WTC11 (cell line): Measurements from ENCODE around the gene IRF2. TPM values are rescaled to one million over a fixed set of nuclear protein-coding genes. Genes with fewer than 3 reads are reported as not detected.

ENCODE experiments used
- ATAC-seq: fragments of 200-7000 bp; cut with Tn5 transposase; 2 replicates; pipeline ENCODE4 v1.10.0; 2021; ENCODE audit warnings: mild to moderate bottlenecking, moderate library complexity
- CTCF ChIA-PET: fragments of 300-600 bp; sonication (Branson Sonifier 250); formaldehyde crosslinking; loops from one replicate; lab custom pipeline; 2021; ENCODE audit warnings: antibody characterized with exemption; lab: Charles Lee
- POLR2A ChIA-PET: fragments of 350-600 bp; sonication (Branson Sonifier 250); formaldehyde crosslinking; loops from one replicate; lab custom pipeline; 2021; ENCODE audit warnings: antibody characterized with exemption; lab: Charles Lee
- DNase-seq: peaks from one replicate; pipeline ENCODE4 v3.0.0; 2021; ENCODE audit warnings: low spot score
- H3K27ac Mint-ChIP-seq: 2 replicates; pipeline ENCODE4 v1.8.0; 2021; ENCODE audit warnings: mixed read lengths
- H3K27me3 Mint-ChIP-seq: 2 replicates; pipeline ENCODE4 v1.8.0; 2021; ENCODE audit warnings: low read depth, mild to moderate bottlenecking, moderate library complexity, mixed read lengths
- H3K36me3 Mint-ChIP-seq: 2 replicates; pipeline ENCODE4 v1.8.0; 2021; ENCODE audit warnings: mixed read lengths
- H3K4me1 Mint-ChIP-seq: 2 replicates; pipeline ENCODE4 v1.8.0; 2022; ENCODE audit warnings: mixed read lengths
- H3K4me3 Mint-ChIP-seq: 2 replicates; pipeline ENCODE4 v1.8.0; 2021; ENCODE audit warnings: mild to moderate bottlenecking, moderate library complexity, mixed read lengths
- H3K9me3 Mint-ChIP-seq: 2 replicates; pipeline ENCODE4 v1.8.0; 2021; ENCODE audit warnings: mixed read lengths
- EMX1 ChIP-seq: fragments of 250-450 bp; sonication (Bioruptor Pico); IDR thresholded peaks from 2 replicates; pipeline ENCODE4 v1.8.0; 2021; ENCODE audit warnings: mild to moderate bottlenecking
- ESRRA ChIP-seq: sonication (generic); formaldehyde crosslinking; IDR thresholded peaks from 2 replicates; pipeline ENCODE4 v1.8.1; 2022; ENCODE audit warnings: mild to moderate bottlenecking, missing genetic modification reagents, borderline replicate concordance
- FOXP1 ChIP-seq: sonication (generic); formaldehyde crosslinking; IDR thresholded peaks from 2 replicates; pipeline ENCODE4 v1.8.0; 2022; ENCODE audit warnings: missing genetic modification reagents, mild to moderate bottlenecking, moderate library complexity, borderline replicate concordance
- IRF2 ChIP-seq: sonication (generic); formaldehyde crosslinking; IDR thresholded peaks from 2 replicates; pipeline ENCODE4 v1.8.0; 2022; ENCODE audit warnings: low read depth, missing genetic modification reagents, borderline replicate concordance
- MYBL2 ChIP-seq: sonication (generic); formaldehyde crosslinking; IDR thresholded peaks from 2 replicates; pipeline ENCODE4 v1.8.1; 2023; ENCODE audit warnings: mild to moderate bottlenecking, moderate library complexity, missing genetic modification reagents
- SMAD4 ChIP-seq: sonication (generic); formaldehyde crosslinking; IDR thresholded peaks from 2 replicates; pipeline ENCODE4 v1.8.0; 2022; ENCODE audit warnings: mild to moderate bottlenecking, missing genetic modification reagents
- TCF7 ChIP-seq: sonication (generic); formaldehyde crosslinking; IDR thresholded peaks from 2 replicates; pipeline ENCODE4 v1.8.0; 2022; ENCODE audit warnings: mild to moderate bottlenecking, low read depth, missing genetic modification reagents, moderate library complexity
- ZNF121 ChIP-seq: sonication (generic); formaldehyde crosslinking; IDR thresholded peaks from 2 replicates; pipeline ENCODE4 v1.8.0; 2023; ENCODE audit warnings: missing genetic modification reagents
- ZNF138 ChIP-seq: sonication (generic); formaldehyde crosslinking; conservative IDR thresholded peaks from 2 replicates; pipeline ENCODE4 v1.8.1; 2022; ENCODE audit warnings: mild to moderate bottlenecking, moderate library complexity, missing genetic modification reagents
- ZNF423 ChIP-seq: fragments of 250-450 bp; sonication (Bioruptor Pico); IDR thresholded peaks from 2 replicates; pipeline ENCODE4 v2.1.2; 2022; ENCODE audit warnings: mild to moderate bottlenecking, moderate library complexity
- total RNA-seq: library from RNA; stranded (reverse); gene quantifications from 3 replicates; pipeline ENCODE4 v1.2.3, GENCODE V29; 2021
- TF ChIP-seq, protein P1 (sequence below): sonication (generic); formaldehyde crosslinking; IDR thresholded peaks from 2 replicates; pipeline ENCODE4 v1.8.1; 2023; ENCODE audit warnings: mild to moderate bottlenecking, missing genetic modification reagents, moderate library complexity
- TF ChIP-seq, protein P2 (sequence below): sonication (generic); formaldehyde crosslinking; IDR thresholded peaks from 2 replicates; pipeline ENCODE4 v1.8.0; 2022; ENCODE audit warnings: mild to moderate bottlenecking, missing genetic modification reagents
- TF ChIP-seq, protein P3 (sequence below): sonication (generic); formaldehyde crosslinking; IDR thresholded peaks from 2 replicates; pipeline ENCODE4 v1.8.1; 2022; ENCODE audit warnings: mild to moderate bottlenecking, missing genetic modification reagents, moderate library complexity, borderline replicate concordance
- TF ChIP-seq, protein P4 (sequence below): sonication (generic); formaldehyde crosslinking; IDR thresholded peaks from 2 replicates; pipeline ENCODE4 v1.8.0; 2022; ENCODE audit warnings: mild to moderate bottlenecking, missing genetic modification reagents
- TF ChIP-seq, protein P5 (sequence below): sonication (generic); formaldehyde crosslinking; IDR thresholded peaks from 2 replicates; pipeline ENCODE4 v1.8.0; 2023; ENCODE audit warnings: missing genetic modification reagents, mild to moderate bottlenecking, borderline replicate concordance
- TF ChIP-seq, protein P6 (sequence below): sonication (generic); formaldehyde crosslinking; IDR thresholded peaks from 2 replicates; pipeline ENCODE4 v1.8.1; 2023; ENCODE audit warnings: mild to moderate bottlenecking, moderate library complexity, missing genetic modification reagents
- TF ChIP-seq, protein P7 (sequence below): fragments of 250-450 bp; sonication (Bioruptor Pico); IDR thresholded peaks from 2 replicates; pipeline ENCODE4 v1.9.0; 2021; ENCODE audit warnings: mild to moderate bottlenecking
- TF ChIP-seq, protein P8 (sequence below): sonication (generic); formaldehyde crosslinking; IDR thresholded peaks from 2 replicates; pipeline ENCODE4 v1.8.1; 2022; ENCODE audit warnings: mild to moderate bottlenecking, moderate library complexity, missing genetic modification reagents

Gene IRF2
- total RNA-seq, 1 experiment from 2014 or later: 11.8 TPM

DNA sequence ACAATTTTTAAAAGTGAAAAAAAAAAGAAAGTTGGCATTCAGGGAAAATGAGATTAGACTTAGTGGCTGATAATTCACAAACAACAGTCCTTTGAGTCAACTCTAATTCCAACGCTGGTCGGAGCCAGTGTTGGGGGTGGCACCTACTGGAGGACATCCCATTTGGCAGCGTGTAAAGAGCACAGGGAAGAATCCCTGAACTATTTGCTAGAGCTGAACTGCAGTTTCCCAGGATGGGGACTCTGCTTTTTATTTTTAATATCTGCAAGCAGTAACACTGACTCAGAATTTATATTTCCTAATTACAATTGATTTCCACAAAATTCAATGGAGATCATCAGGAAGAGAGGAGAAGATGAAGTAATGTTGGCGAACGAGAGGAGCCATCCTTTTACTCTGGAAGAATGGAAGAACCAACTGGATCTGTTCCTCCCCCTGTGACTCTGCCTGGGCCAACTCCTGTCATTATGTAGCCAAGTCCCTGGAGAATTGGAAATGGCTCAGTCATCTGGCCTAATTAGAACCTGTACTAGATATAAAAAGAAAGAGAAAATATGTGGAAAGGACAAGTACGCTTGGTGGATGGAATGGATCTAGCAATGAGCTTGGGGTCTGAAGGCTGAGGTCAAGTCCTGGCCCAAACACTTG lies 76.7 kb downstream of the IRF2 start:
- H3K36me3 Mint-ChIP-seq: peaks cover 48% of the 10 kb centered on the region
- H3K27ac Mint-ChIP-seq: peak overlapping the region; percentile 20; the same call in 1 of the 2 replicates
- TF ChIP-seq, protein P1, sequence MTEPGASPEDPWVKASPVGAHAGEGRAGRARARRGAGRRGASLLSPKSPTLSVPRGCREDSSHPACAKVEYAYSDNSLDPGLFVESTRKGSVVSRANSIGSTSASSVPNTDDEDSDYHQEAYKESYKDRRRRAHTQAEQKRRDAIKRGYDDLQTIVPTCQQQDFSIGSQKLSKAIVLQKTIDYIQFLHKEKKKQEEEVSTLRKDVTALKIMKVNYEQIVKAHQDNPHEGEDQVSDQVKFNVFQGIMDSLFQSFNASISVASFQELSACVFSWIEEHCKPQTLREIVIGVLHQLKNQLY (CRISPR knock-in tag): no peak
- TF ChIP-seq IRF2 (CRISPR knock-in tag) (no peak), ZNF423 (CRISPR knock-in tag) (no peak)
- ATAC-seq: no peak
- DNase-seq: no peak
- peaks cover 34% of the 10 kb centered on the region for H3K4me1 Mint-ChIP-seq
- no peaks in the 10 kb centered on the region for H3K27me3 Mint-ChIP-seq
- H3K4me3 Mint-ChIP-seq: no peak overlapping the region
- ChIA-PET POLR2A (no interaction called here), CTCF (no interaction called here)
- H3K9me3 Mint-ChIP-seq: no peaks in the 10 kb centered on the region

DNA sequence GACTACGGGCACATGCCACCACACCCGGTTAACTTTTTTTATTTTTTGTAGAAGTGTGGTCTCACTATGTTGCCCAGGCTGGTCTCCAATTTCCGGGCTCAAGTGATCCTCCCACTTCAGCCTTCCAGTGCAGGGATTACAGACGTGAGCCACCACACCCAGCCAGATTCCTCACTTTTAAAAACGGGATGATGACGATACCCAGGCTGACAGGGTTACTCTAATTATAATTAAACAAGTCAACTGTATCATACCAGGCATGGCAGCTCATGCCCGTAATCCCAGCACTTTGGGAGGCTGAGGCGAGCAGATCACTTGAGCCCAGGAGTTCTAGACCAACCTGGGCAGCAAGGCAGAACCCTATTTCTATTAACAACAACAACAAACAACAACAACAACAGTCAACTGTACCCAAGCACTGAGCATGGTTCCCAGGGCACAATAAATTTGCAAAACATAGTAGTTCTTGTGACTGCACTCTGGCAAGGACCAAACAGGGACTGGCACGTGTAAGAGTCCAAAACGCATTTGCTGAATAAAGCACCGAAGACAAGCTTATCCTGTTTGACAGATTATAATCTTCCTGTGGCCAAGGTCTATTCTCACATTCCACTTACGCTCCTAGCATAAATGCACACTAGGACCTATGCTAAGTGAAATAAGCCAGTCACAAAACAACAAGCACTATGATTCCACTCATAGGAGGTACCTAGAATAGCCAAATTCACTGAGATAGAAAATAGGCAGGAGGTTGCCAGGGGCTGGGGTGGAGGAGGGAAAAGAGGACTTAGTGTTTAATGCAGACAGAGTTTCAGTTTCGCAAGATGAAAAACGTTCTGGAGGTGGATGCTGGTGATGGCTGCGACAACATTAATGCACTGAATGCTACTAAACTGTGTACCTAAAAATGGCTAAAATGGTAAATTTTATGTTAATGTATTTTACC lies 77.5 kb downstream of the IRF2 start:
- DNase-seq (no peak), ATAC-seq (no peak)
- H3K4me3 Mint-ChIP-seq: no peak overlapping the region
- H3K9me3 Mint-ChIP-seq: no peaks in the 10 kb centered on the region
- CTCF ChIA-PET: no interaction called here
- no peak overlapping the region for H3K27ac Mint-ChIP-seq
- H3K36me3 Mint-ChIP-seq: peaks cover 56% of the 10 kb centered on the region
- POLR2A ChIA-PET: no interaction called here
- no peaks in the 10 kb centered on the region for H3K27me3 Mint-ChIP-seq
- H3K4me1 Mint-ChIP-seq: peaks cover 26% of the 10 kb centered on the region
- TF ChIP-seq, protein P2, sequence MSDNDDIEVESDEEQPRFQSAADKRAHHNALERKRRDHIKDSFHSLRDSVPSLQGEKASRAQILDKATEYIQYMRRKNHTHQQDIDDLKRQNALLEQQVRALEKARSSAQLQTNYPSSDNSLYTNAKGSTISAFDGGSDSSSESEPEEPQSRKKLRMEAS (CRISPR knock-in tag): no peak
- TF ChIP-seq MYBL2 (CRISPR knock-in tag) (no peak), ZNF121 (CRISPR knock-in tag) (no peak), EMX1 (CRISPR knock-in tag) (no peak), TCF7 (CRISPR knock-in tag) (no peak), ESRRA (CRISPR knock-in tag) (no peak), SMAD4 (CRISPR knock-in tag) (no peak), ZNF423 (CRISPR knock-in tag) (no peak), ZNF138 (CRISPR knock-in tag) (no peak), FOXP1 (no peak)
- TF ChIP-seq, protein P3, sequence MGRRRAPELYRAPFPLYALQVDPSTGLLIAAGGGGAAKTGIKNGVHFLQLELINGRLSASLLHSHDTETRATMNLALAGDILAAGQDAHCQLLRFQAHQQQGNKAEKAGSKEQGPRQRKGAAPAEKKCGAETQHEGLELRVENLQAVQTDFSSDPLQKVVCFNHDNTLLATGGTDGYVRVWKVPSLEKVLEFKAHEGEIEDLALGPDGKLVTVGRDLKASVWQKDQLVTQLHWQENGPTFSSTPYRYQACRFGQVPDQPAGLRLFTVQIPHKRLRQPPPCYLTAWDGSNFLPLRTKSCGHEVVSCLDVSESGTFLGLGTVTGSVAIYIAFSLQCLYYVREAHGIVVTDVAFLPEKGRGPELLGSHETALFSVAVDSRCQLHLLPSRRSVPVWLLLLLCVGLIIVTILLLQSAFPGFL (CRISPR knock-in tag): no peak
- TF ChIP-seq, protein P4, sequence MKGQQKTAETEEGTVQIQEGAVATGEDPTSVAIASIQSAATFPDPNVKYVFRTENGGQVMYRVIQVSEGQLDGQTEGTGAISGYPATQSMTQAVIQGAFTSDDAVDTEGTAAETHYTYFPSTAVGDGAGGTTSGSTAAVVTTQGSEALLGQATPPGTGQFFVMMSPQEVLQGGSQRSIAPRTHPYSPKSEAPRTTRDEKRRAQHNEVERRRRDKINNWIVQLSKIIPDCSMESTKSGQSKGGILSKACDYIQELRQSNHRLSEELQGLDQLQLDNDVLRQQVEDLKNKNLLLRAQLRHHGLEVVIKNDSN (CRISPR knock-in tag): no peak
- TF ChIP-seq, protein P5, sequence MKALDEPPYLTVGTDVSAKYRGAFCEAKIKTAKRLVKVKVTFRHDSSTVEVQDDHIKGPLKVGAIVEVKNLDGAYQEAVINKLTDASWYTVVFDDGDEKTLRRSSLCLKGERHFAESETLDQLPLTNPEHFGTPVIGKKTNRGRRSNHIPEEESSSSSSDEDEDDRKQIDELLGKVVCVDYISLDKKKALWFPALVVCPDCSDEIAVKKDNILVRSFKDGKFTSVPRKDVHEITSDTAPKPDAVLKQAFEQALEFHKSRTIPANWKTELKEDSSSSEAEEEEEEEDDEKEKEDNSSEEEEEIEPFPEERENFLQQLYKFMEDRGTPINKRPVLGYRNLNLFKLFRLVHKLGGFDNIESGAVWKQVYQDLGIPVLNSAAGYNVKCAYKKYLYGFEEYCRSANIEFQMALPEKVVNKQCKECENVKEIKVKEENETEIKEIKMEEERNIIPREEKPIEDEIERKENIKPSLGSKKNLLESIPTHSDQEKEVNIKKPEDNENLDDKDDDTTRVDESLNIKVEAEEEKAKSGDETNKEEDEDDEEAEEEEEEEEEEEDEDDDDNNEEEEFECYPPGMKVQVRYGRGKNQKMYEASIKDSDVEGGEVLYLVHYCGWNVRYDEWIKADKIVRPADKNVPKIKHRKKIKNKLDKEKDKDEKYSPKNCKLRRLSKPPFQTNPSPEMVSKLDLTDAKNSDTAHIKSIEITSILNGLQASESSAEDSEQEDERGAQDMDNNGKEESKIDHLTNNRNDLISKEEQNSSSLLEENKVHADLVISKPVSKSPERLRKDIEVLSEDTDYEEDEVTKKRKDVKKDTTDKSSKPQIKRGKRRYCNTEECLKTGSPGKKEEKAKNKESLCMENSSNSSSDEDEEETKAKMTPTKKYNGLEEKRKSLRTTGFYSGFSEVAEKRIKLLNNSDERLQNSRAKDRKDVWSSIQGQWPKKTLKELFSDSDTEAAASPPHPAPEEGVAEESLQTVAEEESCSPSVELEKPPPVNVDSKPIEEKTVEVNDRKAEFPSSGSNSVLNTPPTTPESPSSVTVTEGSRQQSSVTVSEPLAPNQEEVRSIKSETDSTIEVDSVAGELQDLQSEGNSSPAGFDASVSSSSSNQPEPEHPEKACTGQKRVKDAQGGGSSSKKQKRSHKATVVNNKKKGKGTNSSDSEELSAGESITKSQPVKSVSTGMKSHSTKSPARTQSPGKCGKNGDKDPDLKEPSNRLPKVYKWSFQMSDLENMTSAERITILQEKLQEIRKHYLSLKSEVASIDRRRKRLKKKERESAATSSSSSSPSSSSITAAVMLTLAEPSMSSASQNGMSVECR: no peak
- TF ChIP-seq, protein P6, sequence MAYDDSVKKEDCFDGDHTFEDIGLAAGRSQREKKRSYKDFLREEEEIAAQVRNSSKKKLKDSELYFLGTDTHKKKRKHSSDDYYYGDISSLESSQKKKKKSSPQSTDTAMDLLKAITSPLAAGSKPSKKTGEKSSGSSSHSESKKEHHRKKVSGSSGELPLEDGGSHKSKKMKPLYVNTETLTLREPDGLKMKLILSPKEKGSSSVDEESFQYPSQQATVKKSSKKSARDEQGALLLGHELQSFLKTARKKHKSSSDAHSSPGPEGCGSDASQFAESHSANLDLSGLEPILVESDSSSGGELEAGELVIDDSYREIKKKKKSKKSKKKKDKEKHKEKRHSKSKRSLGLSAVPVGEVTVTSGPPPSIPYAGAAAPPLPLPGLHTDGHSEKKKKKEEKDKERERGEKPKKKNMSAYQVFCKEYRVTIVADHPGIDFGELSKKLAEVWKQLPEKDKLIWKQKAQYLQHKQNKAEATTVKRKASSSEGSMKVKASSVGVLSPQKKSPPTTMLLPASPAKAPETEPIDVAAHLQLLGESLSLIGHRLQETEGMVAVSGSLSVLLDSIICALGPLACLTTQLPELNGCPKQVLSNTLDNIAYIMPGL (CRISPR knock-in tag): no peak
- TF ChIP-seq, protein P7, sequence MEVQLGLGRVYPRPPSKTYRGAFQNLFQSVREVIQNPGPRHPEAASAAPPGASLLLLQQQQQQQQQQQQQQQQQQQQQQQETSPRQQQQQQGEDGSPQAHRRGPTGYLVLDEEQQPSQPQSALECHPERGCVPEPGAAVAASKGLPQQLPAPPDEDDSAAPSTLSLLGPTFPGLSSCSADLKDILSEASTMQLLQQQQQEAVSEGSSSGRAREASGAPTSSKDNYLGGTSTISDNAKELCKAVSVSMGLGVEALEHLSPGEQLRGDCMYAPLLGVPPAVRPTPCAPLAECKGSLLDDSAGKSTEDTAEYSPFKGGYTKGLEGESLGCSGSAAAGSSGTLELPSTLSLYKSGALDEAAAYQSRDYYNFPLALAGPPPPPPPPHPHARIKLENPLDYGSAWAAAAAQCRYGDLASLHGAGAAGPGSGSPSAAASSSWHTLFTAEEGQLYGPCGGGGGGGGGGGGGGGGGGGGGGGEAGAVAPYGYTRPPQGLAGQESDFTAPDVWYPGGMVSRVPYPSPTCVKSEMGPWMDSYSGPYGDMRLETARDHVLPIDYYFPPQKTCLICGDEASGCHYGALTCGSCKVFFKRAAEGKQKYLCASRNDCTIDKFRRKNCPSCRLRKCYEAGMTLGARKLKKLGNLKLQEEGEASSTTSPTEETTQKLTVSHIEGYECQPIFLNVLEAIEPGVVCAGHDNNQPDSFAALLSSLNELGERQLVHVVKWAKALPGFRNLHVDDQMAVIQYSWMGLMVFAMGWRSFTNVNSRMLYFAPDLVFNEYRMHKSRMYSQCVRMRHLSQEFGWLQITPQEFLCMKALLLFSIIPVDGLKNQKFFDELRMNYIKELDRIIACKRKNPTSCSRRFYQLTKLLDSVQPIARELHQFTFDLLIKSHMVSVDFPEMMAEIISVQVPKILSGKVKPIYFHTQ (CRISPR knock-in tag): no peak
- TF ChIP-seq, protein P8, sequence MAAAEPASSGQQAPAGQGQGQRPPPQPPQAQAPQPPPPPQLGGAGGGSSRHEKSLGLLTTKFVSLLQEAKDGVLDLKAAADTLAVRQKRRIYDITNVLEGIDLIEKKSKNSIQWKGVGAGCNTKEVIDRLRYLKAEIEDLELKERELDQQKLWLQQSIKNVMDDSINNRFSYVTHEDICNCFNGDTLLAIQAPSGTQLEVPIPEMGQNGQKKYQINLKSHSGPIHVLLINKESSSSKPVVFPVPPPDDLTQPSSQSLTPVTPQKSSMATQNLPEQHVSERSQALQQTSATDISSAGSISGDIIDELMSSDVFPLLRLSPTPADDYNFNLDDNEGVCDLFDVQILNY (CRISPR knock-in tag): no peak
